ENCODE data around the gene LRP2.

LRP2 gene

GRCh38 chr2:169237286-169237685, 125.0 kb downstream of the LRP2 start:
- DNase-seq, result no peak

GRCh38 chr2:169232551-169233154, 129.7 kb downstream of the LRP2 start:
- no peak for DNase-seq

- DNase-seq, result no peak
Observed at GRCh38 chr2:169230204-169230603, 132.1 kb downstream of the LRP2 start.

- no peak for DNase-seq
Observed at GRCh38 chr2:169229590-169229989, 132.7 kb downstream of the LRP2 start.

- no peak for DNase-seq
Observed at GRCh38 chr2:169225906-169226305, 136.4 kb downstream of the LRP2 start.

- no peak for DNase-seq
Observed at GRCh38 chr2:169225233-169225750, 137.0 kb downstream of the LRP2 start.

GRCh38 chr2:169222665-169223064, 139.7 kb downstream of the LRP2 start:
- DNase-seq, result no peak

GRCh38 chr2:169221745-169222369, 140.5 kb downstream of the LRP2 start:
- no peak for DNase-seq

- no peak for DNase-seq
Observed at GRCh38 chr2:169210917-169211316, 151.4 kb downstream of the LRP2 start.

GRCh38 chr2:169208026-169208425, 154.3 kb downstream of the LRP2 start:
- DNase-seq, result no peak

GRCh38 chr2:169205176-169205575, 157.2 kb downstream of the LRP2 start:
- no peak for DNase-seq

GRCh38 chr2:169203952-169204351, 158.4 kb downstream of the LRP2 start:
- no peak for DNase-seq

GRCh38 chr2:169200756-169201155, 161.6 kb downstream of the LRP2 start:
- no peak for DNase-seq

GRCh38 chr2:169193618-169194017, 168.7 kb downstream of the LRP2 start:
- DNase-seq, result no peak

- DNase-seq, result no peak
Observed at GRCh38 chr2:169190197-169190775, 172.0 kb downstream of the LRP2 start.

- no peak for DNase-seq
Observed at GRCh38 chr2:169189132-169189531, 173.2 kb downstream of the LRP2 start.

GRCh38 chr2:169185711-169186110, 176.6 kb downstream of the LRP2 start:
- DNase-seq, result no peak

- DNase-seq, result no peak
Observed at GRCh38 chr2:169184074-169184473, 178.3 kb downstream of the LRP2 start.

- DNase-seq, result no peak
Observed at GRCh38 chr2:169182573-169182972, 179.8 kb downstream of the LRP2 start.

- no peak for DNase-seq
Observed at GRCh38 chr2:169178804-169179390, 183.4 kb downstream of the LRP2 start.

GRCh38 chr2:169178364-169178763, 184.0 kb downstream of the LRP2 start:
- no peak for DNase-seq

GRCh38 chr2:169175112-169175511, 187.2 kb downstream of the LRP2 start:
- no peak for DNase-seq

GRCh38 chr2:169173876-169174275, 188.5 kb downstream of the LRP2 start:
- no peak for DNase-seq

GRCh38 chr2:169172914-169173313, 189.4 kb downstream of the LRP2 start:
- no peak for DNase-seq

All from NCI-H1436 treated with DMSO at 0.1 percent for 48 hours (cell line).